Adrenal gland (tissue), 12 donors: ENCODE data around the gene PCSK6. TPM values are rescaled to one million over a fixed set of nuclear protein-coding genes. Genes with fewer than 3 reads are reported as not detected.

ENCODE experiments used
- DNase-seq, 7 donors: peaks; one replicate each; pipeline ENCODE4 v3.0.0-alpha.2; 2019 to 2020
- H3K27ac ChIP-seq, 5 donors: fragments of 200-600 bp; sonication (generic) in 4 of 5; 1 replicate in 3 of 5; 2 replicates in 2 of 5; pipeline versions ENCODE4 v1.5.1 to v1.8.0; 2016 to 2020; ENCODE audit warnings: mild to moderate bottlenecking in 1 of 5
- H3K27me3 ChIP-seq: fragments of 200-600 bp; 2 replicates; pipeline ENCODE4 v1.8.0; 2021
- H3K36me3 ChIP-seq, 2 donors: fragments of 200-600 bp; replicated peaks in 1 of 2; 1 replicate in 1 of 2; 2 replicates in 1 of 2; pipeline versions ENCODE4 v1.5.1 to v1.8.0; 2018 to 2022
- H3K4me1 ChIP-seq, 2 donors: fragments of 200-600 bp; replicated peaks in 1 of 2; 1 replicate in 1 of 2; 2 replicates in 1 of 2; pipeline versions ENCODE4 v1.5.1 to v1.8.0; 2018 to 2021
- H3K4me3 ChIP-seq, 4 donors: fragments of 200-600 bp; sonication (generic) in 3 of 4; one replicate each; pipeline ENCODE4 v1.5.1; 2016 to 2018
- H3K9me3 ChIP-seq, 3 donors: fragments of 200-600 bp; sonication (generic) in 1 of 3; replicated peaks in 1 of 3; 1 replicate in 2 of 3; 2 replicates in 1 of 3; pipeline versions ENCODE4 v1.5.1 to v1.8.0; 2016 to 2021
- CTCF ChIP-seq, 6 experiments: fragments of 450-650 bp in 4 of 6; fragments of 200-600 bp in 2 of 6; sonication (generic) in 1 of 6; IDR thresholded peaks; 1 replicate in 5 of 6; 2 replicates in 1 of 6; pipeline versions ENCODE4 v1.5.1 to v1.8.0; 2016 to 2021; ENCODE audit warnings: antibody characterized with exemption in 6 of 6, mild to moderate bottlenecking in 2 of 6, moderate library complexity in 1 of 6
- POLR2A ChIP-seq, 2 donors: fragments of 450-650 bp; IDR thresholded peaks; one replicate each; pipeline ENCODE4 v1.6.1; 2017; ENCODE audit warnings: antibody characterized with exemption in 2 of 2, mild to moderate bottlenecking in 2 of 2, moderate library complexity in 1 of 2
- WGBS, 4 donors: extraction: QIAGEN DNeasy Blood & Tissue Kit in 2 of 4; methylation state at CpG; one replicate each; pipeline versions ENCODE4 v1.1.5 to v1.1.7; 2013 to 2017; 5-methylcytosine and 5-hydroxymethylcytosine counted together
- intact Hi-C, 2 donors: fragments of 100-400 bp; cut with DNase I; formaldehyde crosslinking; loops; one replicate each; pipeline versions ENCODE4 v1.14.1 to v1.15.0; 2022 to 2023
- polyA plus RNA-seq, 3 donors: library from polyadenylated mRNA; stranded (reverse); fragments of 200-250 nt in 2 of 3; fragments of 350-450 nt in 1 of 3; fragmentation: Illumina TruSeq in 1 of 3; extraction: RNeasy Lipid Tissue Mini Kit (QIAGEN cat#74804) in 1 of 3; gene quantifications; one replicate each; pipeline ENCODE4 v1.2.3, GENCODE V29; 2013 to 2014
- total RNA-seq, 9 donors: library from RNA; depleted of rRNA in 4 of 9; stranded (reverse); fragments of >200 nt in 4 of 9; fragments of 120-200 nt in 1 of 9; fragmentation: NEBNext Ultra II Directional in 1 of 9; extraction: Animal tissue kit (Norgen Biotek cat#: 25700) in 1 of 9; gene quantifications; one replicate each; pipeline versions ENCODE4 v1.1.0 to v1.2.4, GENCODE V29; 2013 to 2023
- donor health status: healthy with polysubstance abuse.
- donor health status: Bipolar disorder and iron deficiency.
- donor health status: DM: yes; HTN: yes; CAD: no.
- donor health status: DM: no; HTN: no; CAD: no.
- donor health status: DM: no; HTN: no; CAD: no.
- donor health status: DM: yes; HTN: yes; CAD: no.

Gene PCSK6
- total and polyA plus RNA-seq, 12 donors = 0.88 to 53.0 (median 5.6) TPM

GRCh38 chr15:101442272-101442671 lies 47.2 kb downstream of the PCSK6 start:
- peaks cover 0 to 6% of the 10 kb centered on the region in 2 donors for H3K4me1 ChIP-seq
- intact Hi-C loops = no loop called here
- H3K36me3 ChIP-seq = no peaks in the 10 kb centered on the region
- no peak overlapping the region for H3K4me3 ChIP-seq
- no peak overlapping the region for H3K27ac ChIP-seq
- WGBS, 4 donors = 93 to 96% (median 94%) methylated on average over 6 of the region's 6 CpGs
- no peaks in the 10 kb centered on the region for H3K9me3 ChIP-seq
- DNase-seq = peak in 1 of 7 donors; percentile 9
- TF ChIP-seq CTCF (IDR thresholded peaks at IDR 0.05) = no peak
- TF ChIP-seq POLR2A (IDR thresholded peaks at IDR 0.05) = no peak
- H3K27me3 ChIP-seq = no peaks in the 10 kb centered on the region

GRCh38 chr15:101441696-101442095 lies 47.8 kb downstream of the PCSK6 start:
- TF ChIP-seq CTCF (IDR thresholded peaks at IDR 0.05) (no peak), POLR2A (IDR thresholded peaks at IDR 0.05) (no peak)
- H3K27ac ChIP-seq = no peak overlapping the region
- no peaks in the 10 kb centered on the region for H3K9me3 ChIP-seq
- no peak overlapping the region for H3K4me3 ChIP-seq
- no peaks in the 10 kb centered on the region for H3K36me3 ChIP-seq
- H3K27me3 ChIP-seq = no peaks in the 10 kb centered on the region
- WGBS, 4 donors = 76 to 80% (median 78%) methylated on average over 11 of the region's 11 CpGs
- peaks cover 0 to 6% of the 10 kb centered on the region in 2 donors for H3K4me1 ChIP-seq
- peak in 2 of 7 donors; percentile 8 to 25 for DNase-seq
- intact Hi-C loops = no loop called here

- no peaks in the 10 kb centered on the region for H3K27me3 ChIP-seq
- H3K9me3 ChIP-seq = no peaks in the 10 kb centered on the region
- no peak overlapping the region for H3K27ac ChIP-seq
- peak in 2 of 7 donors; percentile 7 to 15 for DNase-seq
- H3K36me3 ChIP-seq = no peaks in the 10 kb centered on the region
- TF ChIP-seq CTCF (IDR thresholded peaks at IDR 0.05) (no peak), POLR2A (IDR thresholded peaks at IDR 0.05) (no peak)
- H3K4me1 ChIP-seq = no peaks in the 10 kb centered on the region
- H3K4me3 ChIP-seq = no peak overlapping the region
- intact Hi-C loops = no loop called here
- WGBS, 4 donors = 55 to 73% (median 64%) methylated on average over 7 of the region's 7 CpGs
These were observed 48.5 kb downstream of the PCSK6 start for GRCh38 chr15:101440846-101441590.

GRCh38 chr15:101439920-101440319 lies 49.6 kb downstream of the PCSK6 start:
- TF ChIP-seq POLR2A (IDR thresholded peaks at IDR 0.05) (no peak), CTCF (IDR thresholded peaks at IDR 0.05) (no peak)
- H3K4me1 ChIP-seq = no peaks in the 10 kb centered on the region
- 58 to 74% (median 73%) methylated on average over 7 of the region's 7 CpGs for WGBS, 4 donors
- H3K36me3 ChIP-seq = no peaks in the 10 kb centered on the region
- H3K27me3 ChIP-seq = peaks cover 3% of the 10 kb centered on the region
- no peaks in the 10 kb centered on the region for H3K9me3 ChIP-seq
- no peak overlapping the region for H3K27ac ChIP-seq
- intact Hi-C loops = loop anchor here in 1 of 2 donors (10.0 kb wide), 1 partner anchor 135 kb away; no protein-coding TSS in a partner anchor
- DNase-seq = peak in 3 of 7 donors; percentile 5 to 46 (median 21)
- H3K4me3 ChIP-seq = no peak overlapping the region
